ENCODE measurements around the gene UROC1.

The UROC1 gene

DNA sequence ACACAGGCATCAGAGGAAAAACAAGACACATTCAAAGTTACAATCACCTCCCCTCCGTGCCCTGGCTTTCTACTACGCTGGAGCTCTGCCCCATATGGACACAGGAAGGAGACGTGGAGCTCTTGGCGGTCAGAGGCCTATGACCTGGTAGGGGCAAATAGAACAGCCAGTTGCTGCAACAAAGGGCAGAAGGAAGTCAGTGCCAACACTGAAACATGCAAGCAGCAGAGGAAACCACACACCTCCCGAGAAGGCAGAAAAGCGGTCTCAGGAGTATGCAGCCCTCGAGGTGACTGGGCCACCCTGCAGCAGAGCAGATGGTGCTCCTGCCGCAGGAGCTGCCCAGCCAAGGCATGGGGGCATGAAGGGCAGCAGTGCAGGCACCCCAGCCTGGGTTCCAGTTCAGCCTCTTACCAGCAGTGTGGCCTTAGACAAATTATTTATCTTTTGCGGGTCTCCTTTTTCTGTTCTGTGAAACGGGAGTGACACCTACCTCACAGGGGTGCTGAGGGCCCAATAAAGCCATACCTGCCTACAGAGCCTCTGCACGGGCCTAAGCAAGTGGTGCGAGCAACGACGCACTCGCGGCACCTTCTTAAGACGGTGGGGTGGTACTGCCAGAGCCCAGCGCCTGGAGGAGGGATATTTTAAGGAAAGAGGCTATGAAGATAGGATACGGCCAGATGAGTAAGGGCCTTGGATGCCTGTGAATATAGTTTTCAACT, 50.5 kb downstream of the UROC1 start:
- Histone ChIP-seq H3K9ac (ENCODE audit: insufficient read length) (peak overlapping the region; percentile 7), H3K27ac (no peak overlapping the region; the same call in 1 of the 2 replicates), H3K36me3 (ENCODE audit: insufficient read depth, low read length) (peaks cover 98% of the 10 kb centered on the region), H3K4me3 (no peak overlapping the region), H3K9me3 (ENCODE audit: low read depth, low read length) (no peaks in the 10 kb centered on the region)
- TF ChIP-seq EZH2 (IDR thresholded peaks at IDR 0.05) = no peak
- no peak for TF ChIP-seq POLR2AphosphoS5 (IDR thresholded peaks at IDR 0.05; ENCODE audit: borderline replicate concordance, low read depth, low read length)
- no peak for TF ChIP-seq FOXP2 (optimal IDR thresholded peaks at IDR 0.05; ENCODE audit: control extremely low read depth, extremely low read length, insufficient read depth)
- no peak for DNase-seq (ENCODE audit: low read depth, low spot score)

DNA sequence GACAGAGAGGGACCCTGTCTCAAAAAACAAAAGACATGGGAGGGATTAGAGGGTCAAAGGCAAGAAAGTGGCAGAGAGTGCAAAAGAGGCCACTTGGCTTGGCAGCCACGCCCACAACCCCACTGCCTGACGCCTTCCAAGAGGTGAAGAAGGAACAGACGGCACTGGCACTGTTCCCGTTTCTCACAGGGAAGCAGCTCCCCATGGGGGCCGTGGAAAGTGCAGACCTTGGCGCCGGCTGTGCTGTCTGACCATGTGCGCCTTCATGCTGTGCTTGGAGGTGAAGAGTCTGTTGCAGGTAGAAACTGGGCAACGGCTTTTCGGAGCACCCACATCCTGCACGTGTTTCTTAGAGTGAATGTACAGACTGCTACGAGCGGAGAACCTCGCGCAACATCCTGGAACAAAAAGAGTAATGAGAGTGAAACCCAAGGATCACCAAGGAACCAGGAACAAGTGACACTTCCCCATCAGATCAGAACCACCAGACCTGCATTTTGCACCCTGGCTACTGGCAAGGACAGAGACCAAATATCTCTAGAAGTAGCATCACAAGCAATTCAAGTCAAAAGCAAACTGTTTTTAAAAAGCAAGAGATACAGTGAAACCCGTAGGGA, 51.5 kb downstream of the UROC1 start:
- TF ChIP-seq POLR2AphosphoS5 (IDR thresholded peaks at IDR 0.05; ENCODE audit: borderline replicate concordance, low read depth, low read length) (no peak), EZH2 (IDR thresholded peaks at IDR 0.05) (no peak)
- Histone ChIP-seq H3K36me3 (ENCODE audit: insufficient read depth, low read length) (peaks cover 98% of the 10 kb centered on the region), H3K27ac (peak overlapping the region; percentile 26; the same call in 1 of the 2 replicates), H3K9ac (ENCODE audit: insufficient read length) (no peak overlapping the region), H3K4me3 (no peak overlapping the region), H3K9me3 (ENCODE audit: low read depth, low read length) (no peaks in the 10 kb centered on the region)
- DNase-seq (ENCODE audit: low read depth, low spot score) = no peak

DNA sequence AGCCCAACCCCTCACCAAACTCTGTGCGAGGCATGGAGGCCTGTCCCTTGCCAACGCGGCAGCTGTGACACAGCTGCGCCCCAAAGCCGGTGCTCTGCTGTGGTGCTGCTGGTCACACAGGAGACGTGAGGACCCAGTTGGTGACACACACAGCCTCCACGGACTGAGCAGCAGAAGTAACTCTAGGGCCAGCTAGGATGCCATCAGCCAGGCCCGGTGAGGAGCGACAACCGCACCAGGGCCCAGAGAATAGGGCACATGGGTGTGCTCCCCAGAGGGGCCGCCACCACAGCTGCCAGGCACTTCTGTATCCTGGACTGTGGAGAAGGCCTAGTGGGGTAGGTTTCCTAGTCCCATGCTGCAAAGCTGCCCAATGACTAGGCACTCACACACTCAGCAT, 52.6 kb downstream of the UROC1 start:
- no peak for DNase-seq (ENCODE audit: low read depth, low spot score)
- H3K27ac ChIP-seq = no peak overlapping the region
- H3K36me3 ChIP-seq (ENCODE audit: insufficient read depth, low read length) = peaks cover 97% of the 10 kb centered on the region
- TF ChIP-seq POLR2AphosphoS5 (IDR thresholded peaks at IDR 0.05; ENCODE audit: borderline replicate concordance, low read depth, low read length) (no peak), FOXP2 (optimal IDR thresholded peaks at IDR 0.05; ENCODE audit: control extremely low read depth, extremely low read length, insufficient read depth) (no peak), EZH2 (IDR thresholded peaks at IDR 0.05) (no peak)
- no peaks in the 10 kb centered on the region for H3K9me3 ChIP-seq (ENCODE audit: low read depth, low read length)
- no peak overlapping the region for H3K4me3 ChIP-seq
- no peak overlapping the region for H3K9ac ChIP-seq (ENCODE audit: insufficient read length)

DNA sequence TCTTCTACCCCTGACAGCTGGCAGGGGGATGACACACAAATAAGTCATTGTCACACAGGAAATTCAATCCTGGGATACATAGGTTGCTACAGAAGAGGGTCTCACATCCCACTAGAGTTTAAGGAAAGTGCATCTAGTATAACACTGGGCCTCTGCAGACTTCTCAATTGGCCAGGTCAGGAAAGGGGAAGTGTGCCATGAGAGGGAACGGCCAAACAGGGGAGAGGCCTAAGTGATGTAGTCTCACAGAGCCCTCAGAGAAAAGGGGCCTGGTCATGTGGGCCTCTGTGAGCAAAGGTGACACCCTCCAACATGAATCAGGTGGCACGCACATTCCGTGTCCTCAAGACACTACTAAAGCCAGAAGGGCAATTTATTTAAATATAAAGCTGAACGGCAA, 53.1 kb downstream of the UROC1 start:
- Histone ChIP-seq H3K9me3 (ENCODE audit: low read depth, low read length) (no peaks in the 10 kb centered on the region), H3K36me3 (ENCODE audit: insufficient read depth, low read length) (peaks cover 97% of the 10 kb centered on the region), H3K4me3 (no peak overlapping the region), H3K9ac (ENCODE audit: insufficient read length) (no peak overlapping the region), H3K27ac (no peak overlapping the region)
- TF ChIP-seq EZH2 (IDR thresholded peaks at IDR 0.05) (no peak), FOXP2 (optimal IDR thresholded peaks at IDR 0.05; ENCODE audit: control extremely low read depth, extremely low read length, insufficient read depth) (no peak), POLR2AphosphoS5 (IDR thresholded peaks at IDR 0.05; ENCODE audit: borderline replicate concordance, low read depth, low read length) (no peak)
- DNase-seq (ENCODE audit: low read depth, low spot score) = no peak

DNA sequence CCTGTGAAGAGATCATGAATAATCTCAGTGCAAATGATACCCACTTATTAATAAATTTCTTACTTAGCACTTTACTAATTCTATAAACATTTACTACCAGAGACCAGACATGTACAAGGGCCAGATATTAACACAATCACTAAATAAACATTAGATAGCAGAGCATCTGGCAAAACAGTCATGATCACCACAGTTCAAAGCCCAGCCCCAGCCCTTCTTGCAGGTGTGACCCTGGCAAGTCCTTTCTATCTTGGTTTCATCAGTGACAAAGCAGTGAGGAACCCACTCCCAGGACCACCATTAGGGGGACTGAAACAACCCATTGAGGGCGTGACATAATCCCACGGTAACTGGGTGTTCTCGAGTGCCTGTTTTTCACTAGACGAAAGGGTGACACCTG, 53.5 kb downstream of the UROC1 start:
- Histone ChIP-seq H3K36me3 (ENCODE audit: insufficient read depth, low read length) (peaks cover 97% of the 10 kb centered on the region), H3K4me3 (no peak overlapping the region), H3K9me3 (ENCODE audit: low read depth, low read length) (no peaks in the 10 kb centered on the region), H3K27ac (no peak overlapping the region), H3K9ac (ENCODE audit: insufficient read length) (no peak overlapping the region)
- no peak for DNase-seq (ENCODE audit: low read depth, low spot score)
- TF ChIP-seq POLR2AphosphoS5 (IDR thresholded peaks at IDR 0.05; ENCODE audit: borderline replicate concordance, low read depth, low read length) = no peak
- TF ChIP-seq FOXP2 (optimal IDR thresholded peaks at IDR 0.05; ENCODE audit: control extremely low read depth, extremely low read length, insufficient read depth) = no peak
- no peak for TF ChIP-seq EZH2 (IDR thresholded peaks at IDR 0.05)

DNA sequence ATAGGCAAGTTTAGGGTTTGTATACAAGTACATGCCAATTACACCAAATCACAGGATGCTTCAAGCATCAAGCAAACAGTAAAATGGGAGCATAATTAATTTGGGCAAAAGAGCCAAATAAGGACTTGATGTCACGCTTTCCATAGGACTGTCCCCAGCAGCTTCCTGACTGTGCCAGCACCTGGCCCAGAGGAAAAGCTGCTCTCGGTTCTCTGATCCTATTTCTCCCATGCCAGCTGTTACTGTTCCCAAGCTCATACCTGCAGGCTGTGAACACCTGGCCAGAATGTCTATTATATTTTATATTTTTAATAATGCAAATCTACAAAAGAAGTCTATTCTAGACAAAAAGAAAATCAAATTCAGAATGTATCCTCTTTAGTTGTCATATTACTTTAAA, 54.1 kb downstream of the UROC1 start:
- no peak overlapping the region for H3K4me3 ChIP-seq
- H3K9me3 ChIP-seq (ENCODE audit: low read depth, low read length) = no peaks in the 10 kb centered on the region
- peaks cover 97% of the 10 kb centered on the region for H3K36me3 ChIP-seq (ENCODE audit: insufficient read depth, low read length)
- H3K27ac ChIP-seq = no peak overlapping the region
- no peak for TF ChIP-seq POLR2AphosphoS5 (IDR thresholded peaks at IDR 0.05; ENCODE audit: borderline replicate concordance, low read depth, low read length)
- TF ChIP-seq FOXP2 (optimal IDR thresholded peaks at IDR 0.05; ENCODE audit: control extremely low read depth, extremely low read length, insufficient read depth) = no peak
- H3K9ac ChIP-seq (ENCODE audit: insufficient read length) = no peak overlapping the region
- no peak for DNase-seq (ENCODE audit: low read depth, low spot score)

DNA sequence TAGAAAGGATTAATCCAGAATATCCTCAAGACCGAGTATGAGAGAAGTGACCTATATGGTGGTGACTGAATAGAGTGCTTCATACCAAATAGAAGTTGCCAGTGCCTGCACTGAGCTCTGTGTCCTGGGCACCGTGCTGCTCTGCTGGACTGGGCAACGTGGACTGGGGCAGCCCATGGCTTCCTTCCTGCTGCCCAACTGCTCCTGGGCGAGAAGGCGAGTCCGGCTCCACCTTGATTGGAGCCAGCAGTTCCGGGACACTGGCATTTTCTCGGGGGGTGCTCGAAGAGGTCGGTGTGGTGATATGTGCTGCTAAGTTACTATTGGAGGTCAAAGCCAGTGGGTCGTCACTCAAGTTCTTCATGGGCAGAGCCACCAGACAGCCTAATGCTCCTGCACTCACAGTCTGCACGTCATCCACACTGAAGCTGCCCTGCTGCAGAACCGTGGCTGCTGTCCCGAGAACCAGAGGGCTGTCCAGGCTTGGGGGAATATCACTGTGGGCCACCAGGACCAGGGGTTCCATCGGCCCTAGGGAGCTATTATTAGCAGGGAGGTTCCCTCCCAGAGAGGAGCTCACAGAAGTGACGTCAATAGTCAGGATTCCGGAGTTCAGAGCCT, 56.0 kb downstream of the UROC1 start:
- TF ChIP-seq POLR2AphosphoS5 (IDR thresholded peaks at IDR 0.05; ENCODE audit: borderline replicate concordance, low read depth, low read length) (no peak), EZH2 (IDR thresholded peaks at IDR 0.05) (no peak), FOXP2 (optimal IDR thresholded peaks at IDR 0.05; ENCODE audit: control extremely low read depth, extremely low read length, insufficient read depth) (no peak)
- peaks cover 97% of the 10 kb centered on the region for H3K36me3 ChIP-seq (ENCODE audit: insufficient read depth, low read length)
- H3K9ac ChIP-seq (ENCODE audit: insufficient read length) = no peak overlapping the region
- H3K4me3 ChIP-seq = no peak overlapping the region
- no peak overlapping the region for H3K27ac ChIP-seq
- DNase-seq (ENCODE audit: low read depth, low spot score) = no peak
- no peaks in the 10 kb centered on the region for H3K9me3 ChIP-seq (ENCODE audit: low read depth, low read length)

DNA sequence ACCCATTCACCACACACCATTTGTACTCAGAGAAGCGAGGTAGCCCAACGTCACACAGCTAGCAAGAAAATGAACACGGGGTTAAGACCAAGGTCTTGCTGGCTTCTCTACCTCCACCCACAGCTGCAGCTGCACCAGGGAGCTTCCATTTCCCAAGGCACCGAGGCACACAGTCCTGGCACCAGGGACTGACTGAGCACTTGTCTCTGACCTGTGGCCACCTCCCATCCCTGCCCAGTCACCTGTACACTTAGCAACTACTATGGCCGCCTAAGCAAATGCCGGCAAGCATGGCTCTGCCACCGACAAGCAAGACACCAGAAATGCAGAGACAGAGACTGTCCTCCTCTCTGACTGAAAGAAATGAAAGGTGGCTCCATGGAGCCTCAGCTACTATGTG, 57.2 kb downstream of the UROC1 start:
- H3K36me3 ChIP-seq (ENCODE audit: insufficient read depth, low read length) = peaks cover 94% of the 10 kb centered on the region
- H3K27ac ChIP-seq = peak overlapping the region; percentile 28; the same call in 1 of the 2 replicates
- no peak overlapping the region for H3K4me3 ChIP-seq
- no peak overlapping the region for H3K9ac ChIP-seq (ENCODE audit: insufficient read length)
- DNase-seq (ENCODE audit: low read depth, low spot score) = no peak
- TF ChIP-seq FOXP2 (optimal IDR thresholded peaks at IDR 0.05; ENCODE audit: control extremely low read depth, extremely low read length, insufficient read depth) (no peak), POLR2AphosphoS5 (IDR thresholded peaks at IDR 0.05; ENCODE audit: borderline replicate concordance, low read depth, low read length) (no peak), EZH2 (IDR thresholded peaks at IDR 0.05) (no peak)
- no peaks in the 10 kb centered on the region for H3K9me3 ChIP-seq (ENCODE audit: low read depth, low read length)

All from SK-N-MC (cell line).